HCT116 (cell line): Measurements from ENCODE around the gene PREB. TPM values are rescaled to one million over a fixed set of nuclear protein-coding genes. Genes with fewer than 3 reads are reported as not detected.
A peak's percentile ranks its signal among the peaks of the same experiment; 100 is the strongest.

ENCODE experiments used
- ATAC-seq: fragments of 200-7000 bp; cut with Tn5 transposase; 2 replicates; pipeline ENCODE4 v1.9.1; 2020; ENCODE audit warnings: mild to moderate bottlenecking, moderate library complexity
- BruUV-seq: library from RNA; stranded (reverse); fragments of 400-500 nt; replicated peaks from 2 replicates; lab custom pipeline; 2021; lab: Mats Ljungman, UMichigan
- CTCF ChIA-PET: fragments of 300-600 bp; sonication (Branson Sonifier 250); formaldehyde crosslinking; loops from one replicate; lab custom pipeline; 2021; ENCODE audit warnings: antibody characterized with exemption; lab: Charles Lee
- POLR2A ChIA-PET: fragments of 300-600, 350-600 bp; sonication (Branson Sonifier 250); formaldehyde crosslinking; loops from one replicate; lab custom pipeline; 2021; ENCODE audit warnings: antibody characterized with exemption; lab: Charles Lee
- RAD21 ChIA-PET, 2 experiments: fragments of 300-600 bp; sonication (Branson Sonifier 250); formaldehyde crosslinking; loops; one replicate each; lab custom pipeline; 2023; ENCODE audit warnings: low total read pairs in 2 of 2; ENCODE audit not compliant: uncharacterized antibody in 2 of 2, unreplicated experiment in 2 of 2, low non-redundant PET in 1 of 2; lab: Charles Lee
- DNase-seq: peaks from one replicate; pipeline ENCODE4 v3.0.0-alpha.2; 2010; ENCODE audit warnings: low read depth, low spot score
- H2AFZ ChIP-seq: fragments of 200-600 bp; shearing (Covaris generic), sonication (generic); 2 replicates; pipeline ENCODE4 v1.6.1; 2017; ENCODE audit warnings: low read depth, mixed run types, mixed read lengths, antibody characterized with exemption, low read length; ENCODE audit not compliant: poor library complexity, severe bottlenecking
- H3K27ac ChIP-seq: 2 replicates; pipeline ENCODE4 v1.5.1; 2012; ENCODE audit warnings: low read depth, low read length
- H3K27me3 ChIP-seq: fragments of 200-600 bp; sonication (generic); 2 replicates; pipeline ENCODE4 v1.6.1; 2016; ENCODE audit warnings: mixed run types, low read length, mixed read lengths; ENCODE audit not compliant: insufficient read depth
- H3K36me3 ChIP-seq, 2 experiments: fragments of 200-500 bp in 1 of 2; fragments of 200-600 bp in 1 of 2; sonication (Bioruptor generic) in 1 of 2; sonication (generic) in 1 of 2; 2 replicates each; pipeline versions ENCODE4 v1.5.1 to v1.6.1; 2014 to 2016; ENCODE audit warnings: low read length in 2 of 2, inconsistent platforms in 1 of 2, mixed read lengths in 1 of 2, mixed run types in 1 of 2; ENCODE audit not compliant: insufficient read depth in 2 of 2, control insufficient read depth in 1 of 2
- H3K4me1 ChIP-seq, 2 experiments: fragments of 200-600 bp in 1 of 2; sonication (generic) in 1 of 2; 2 replicates each; pipeline versions ENCODE4 v1.5.1 to v1.6.1; 2012 to 2017; ENCODE audit warnings: low read length in 2 of 2, inconsistent platforms in 1 of 2, mild to moderate bottlenecking in 1 of 2, mixed read lengths in 1 of 2, mixed run types in 1 of 2, moderate library complexity in 1 of 2; ENCODE audit not compliant: insufficient read depth in 2 of 2, control insufficient read depth in 1 of 2
- H3K4me2 ChIP-seq: fragments of 200-600 bp; sonication (generic); 2 replicates; pipeline ENCODE4 v1.6.1; 2017; ENCODE audit warnings: mixed run types, low read length, mixed read lengths
- H3K4me3 ChIP-seq, 2 experiments: fragments of 200-600 bp in 1 of 2; sonication (generic) in 1 of 2; replicated peaks in 1 of 2; 2 replicates each; pipeline ENCODE4 v1.5.1; 2011 to 2016; ENCODE audit warnings: low read length in 2 of 2, control low read depth in 1 of 2, low read depth in 1 of 2, mild to moderate bottlenecking in 1 of 2, mixed read lengths in 1 of 2, mixed run types in 1 of 2
- H3K79me2 ChIP-seq: fragments of 200-600 bp; sonication (generic); 2 replicates; pipeline ENCODE4 v1.6.1; 2017; ENCODE audit warnings: mild to moderate bottlenecking, mixed run types, low read length, moderate library complexity, mixed read lengths; ENCODE audit not compliant: insufficient read depth
- H3K9ac ChIP-seq: fragments of 200-600 bp; sonication (generic); 2 replicates; pipeline ENCODE4 v1.6.1; 2016; ENCODE audit warnings: low read length, mixed read lengths
- H3K9me2 ChIP-seq: fragments of 200-600 bp; sonication (generic), shearing (Covaris generic); 2 replicates; pipeline ENCODE4 v1.6.1; 2017; ENCODE audit warnings: mixed run types, mild to moderate bottlenecking, moderate library complexity; ENCODE audit not compliant: insufficient read depth
- H3K9me3 ChIP-seq, 2 experiments: fragments of 200-500 bp in 1 of 2; fragments of 200-600 bp in 1 of 2; sonication (Bioruptor generic) in 1 of 2; sonication (generic) in 1 of 2; 2 replicates each; pipeline ENCODE4 v1.6.1; 2014 to 2017; ENCODE audit warnings: low read length in 2 of 2, mixed read lengths in 2 of 2, inconsistent platforms in 1 of 2, low read depth in 1 of 2, mild to moderate bottlenecking in 1 of 2, mixed run types in 1 of 2, moderate library complexity in 1 of 2; ENCODE audit not compliant: control insufficient read depth in 1 of 2, insufficient read depth in 1 of 2
- H4K20me1 ChIP-seq: fragments of 200-600 bp; sonication (generic), shearing (Covaris generic); 2 replicates; pipeline ENCODE4 v1.6.1; 2017; ENCODE audit warnings: mixed run types, mild to moderate bottlenecking, moderate library complexity; ENCODE audit not compliant: insufficient read depth
- EGR1 ChIP-seq: IDR thresholded peaks from 2 replicates; pipeline ENCODE4 v1.6.1; 2012; ENCODE audit warnings: low read depth
- ELF1 ChIP-seq: IDR thresholded peaks from 2 replicates; pipeline ENCODE4 v1.6.1; 2012; ENCODE audit warnings: low read depth, borderline replicate concordance
- POLR2AphosphoS5 ChIP-seq: IDR thresholded peaks from 2 replicates; pipeline ENCODE4 v1.6.1; 2011; ENCODE audit warnings: mild to moderate bottlenecking, low read depth, low read length, moderate library complexity
- RAD21 ChIP-seq: IDR thresholded peaks from 2 replicates; pipeline ENCODE4 v1.6.1; 2012; ENCODE audit warnings: low read depth, mild to moderate bottlenecking
- ZBTB33 ChIP-seq: IDR thresholded peaks from 2 replicates; pipeline ENCODE4 v1.6.1; 2011; ENCODE audit warnings: mild to moderate bottlenecking, low read length, moderate library complexity; ENCODE audit not compliant: insufficient replicate concordance; ENCODE audit errors: extremely low read depth
- intact Hi-C: fragments of 100-400 bp; cut with micrococcal nuclease; formaldehyde crosslinking; loops from 2 replicates; pipeline ENCODE4 v1.10.0; 2022
- total RNA-seq: library from RNA; stranded (reverse); gene quantifications from one replicate; pipeline ENCODE4 v1.2.1, GENCODE V29; 2021; ENCODE audit not compliant: unreplicated experiment

Gene PREB
- total RNA-seq, 1 experiment from 2014 or later: 54.2 TPM

GRCh38 chr2:27102329-27102728 lies 32.1 kb downstream of the PREB start (continued):
- TF ChIP-seq ZBTB33 (no peak), POLR2AphosphoS5 (no peak), ELF1 (no peak)

- BruUV-seq: no TSS peak
- TF ChIP-seq EGR1 (no peak), RAD21 (peak; percentile 23; the same call in 1 of the 2 replicates)
- ChIA-PET POLR2A (no interaction called here), CTCF (interaction anchor here (0.9 to 1.5 kb wide), 9 partner anchors 11 to 254 kb away, joined by 3 to 6 read pairs (median 4); partner anchors contain the start of genes KHK and TRIM54), RAD21 (no interaction called here)
- intact Hi-C loops: no loop called here
- H3K9me2 ChIP-seq: no peaks in the 10 kb centered on the region
- H3K36me3 ChIP-seq: no peaks in the 10 kb centered on the region
- H3K79me2 ChIP-seq: no peaks in the 10 kb centered on the region
- H3K9me3 ChIP-seq: no peaks in the 10 kb centered on the region
- no peaks in the 10 kb centered on the region for H3K27me3 ChIP-seq
- DNase-seq (no peak), ATAC-seq (no peak)
- H2AFZ ChIP-seq: no peak overlapping the region
- H3K4me3 ChIP-seq: no peak overlapping the region
- no peak overlapping the region for H3K4me2 ChIP-seq
- no peak overlapping the region for H3K9ac ChIP-seq
- peaks cover 0 to 9% of the 10 kb centered on the region in 2 experiments; a peak in 1 of 4 replicates for H3K4me1 ChIP-seq
- no peaks in the 10 kb centered on the region for H4K20me1 ChIP-seq
- H3K27ac ChIP-seq: no peak overlapping the region
These were observed 34.4 kb downstream of the PREB start for GRCh38 chr2:27100036-27100435.
